ENCODE data around the gene ZBTB24.

DNA sequence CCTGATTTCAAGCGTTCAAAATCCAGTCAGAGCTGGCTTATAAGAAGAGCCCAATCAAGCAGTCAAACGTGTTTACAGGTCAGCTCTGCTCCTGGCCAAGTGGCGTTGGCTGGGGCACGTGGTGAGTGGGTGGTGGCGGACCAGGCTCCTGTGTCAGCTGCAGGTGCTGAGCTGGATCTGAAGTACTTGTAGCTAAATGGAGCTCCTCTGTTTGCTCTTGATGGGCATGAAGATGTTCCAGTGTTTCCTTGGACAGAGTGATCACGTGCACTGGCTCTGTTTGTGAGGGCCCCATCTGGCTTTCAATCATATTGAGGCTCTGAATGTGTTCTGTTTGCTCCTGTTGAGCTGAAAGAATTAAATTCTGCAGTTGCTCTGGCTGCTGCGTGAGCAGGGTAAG is 17.2 kb downstream of the ZBTB24 start:
- TF ChIP-seq MAX (IDR thresholded peaks at IDR 0.05) = no peak
- TF ChIP-seq, protein P1, sequence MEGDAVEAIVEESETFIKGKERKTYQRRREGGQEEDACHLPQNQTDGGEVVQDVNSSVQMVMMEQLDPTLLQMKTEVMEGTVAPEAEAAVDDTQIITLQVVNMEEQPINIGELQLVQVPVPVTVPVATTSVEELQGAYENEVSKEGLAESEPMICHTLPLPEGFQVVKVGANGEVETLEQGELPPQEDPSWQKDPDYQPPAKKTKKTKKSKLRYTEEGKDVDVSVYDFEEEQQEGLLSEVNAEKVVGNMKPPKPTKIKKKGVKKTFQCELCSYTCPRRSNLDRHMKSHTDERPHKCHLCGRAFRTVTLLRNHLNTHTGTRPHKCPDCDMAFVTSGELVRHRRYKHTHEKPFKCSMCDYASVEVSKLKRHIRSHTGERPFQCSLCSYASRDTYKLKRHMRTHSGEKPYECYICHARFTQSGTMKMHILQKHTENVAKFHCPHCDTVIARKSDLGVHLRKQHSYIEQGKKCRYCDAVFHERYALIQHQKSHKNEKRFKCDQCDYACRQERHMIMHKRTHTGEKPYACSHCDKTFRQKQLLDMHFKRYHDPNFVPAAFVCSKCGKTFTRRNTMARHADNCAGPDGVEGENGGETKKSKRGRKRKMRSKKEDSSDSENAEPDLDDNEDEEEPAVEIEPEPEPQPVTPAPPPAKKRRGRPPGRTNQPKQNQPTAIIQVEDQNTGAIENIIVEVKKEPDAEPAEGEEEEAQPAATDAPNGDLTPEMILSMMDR (IDR thresholded peaks at IDR 0.05; ENCODE audit: low read depth, low read length, missing input control) = no peak
